ENCODE measurements around the gene KCNV2.

KCNV2 gene

GRCh38 chr9:2758162-2758897 lies 41.0 kb downstream of the KCNV2 start:
- DNase-seq (ENCODE audit: low read depth in 2 of 2): no peak

GRCh38 chr9:2758898-2759510 lies 41.7 kb downstream of the KCNV2 start:
- no peak for DNase-seq (ENCODE audit: low read depth in 2 of 2)

GRCh38 chr9:2761424-2761823 lies 44.1 kb downstream of the KCNV2 start:
- no peak for DNase-seq (ENCODE audit: low read depth in 2 of 2)

DNA sequence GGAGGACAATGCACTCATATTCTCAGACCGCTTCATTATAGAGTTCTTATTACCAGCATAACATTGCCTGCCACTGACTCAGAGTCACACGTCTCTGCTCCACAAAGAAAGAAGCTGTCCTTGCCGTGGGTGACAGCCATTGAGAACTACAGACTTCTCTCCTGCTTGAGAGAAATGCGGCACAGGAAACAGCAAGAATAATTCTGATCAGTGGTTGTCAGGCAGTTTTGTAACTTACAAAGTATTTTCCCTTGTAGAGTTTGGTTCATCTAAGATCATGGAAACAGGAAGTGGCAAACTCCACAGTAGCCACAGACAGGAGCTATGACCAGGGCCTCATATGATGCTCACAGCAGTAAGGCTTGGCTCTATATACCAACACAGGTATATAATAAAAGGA lies 47.0 kb downstream of the KCNV2 start:
- DNase-seq (ENCODE audit: low read depth in 2 of 2): peak in 1 of 2 donors; percentile 1

GRCh38 chr9:2765250-2765880 lies 48.1 kb downstream of the KCNV2 start:
- no peak for DNase-seq (ENCODE audit: low read depth in 2 of 2)

GRCh38 chr9:2767800-2768677 lies 50.7 kb downstream of the KCNV2 start:
- DNase-seq (ENCODE audit: low read depth in 2 of 2): no peak

DNA sequence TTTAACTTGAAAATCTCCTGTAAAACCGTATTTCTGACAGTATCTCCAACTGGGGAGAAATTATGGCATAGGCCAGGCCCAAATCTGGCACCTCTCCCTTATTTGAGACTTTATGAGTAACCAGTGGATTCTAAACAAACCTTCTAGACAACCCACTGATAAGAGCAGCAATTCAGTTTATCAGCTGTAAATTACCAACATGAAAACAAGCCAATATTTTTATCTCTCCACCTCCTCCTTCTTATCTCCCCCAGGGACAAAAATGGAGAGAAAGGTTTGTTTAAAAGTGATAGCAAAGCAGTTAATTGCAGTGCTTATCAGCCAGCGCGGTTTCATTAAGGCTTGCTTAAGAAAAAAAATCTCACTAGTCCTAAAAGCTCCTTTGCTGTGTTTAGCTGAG lies 53.8 kb downstream of the KCNV2 start:
- DNase-seq (ENCODE audit: low read depth in 2 of 2): no peak

DNA sequence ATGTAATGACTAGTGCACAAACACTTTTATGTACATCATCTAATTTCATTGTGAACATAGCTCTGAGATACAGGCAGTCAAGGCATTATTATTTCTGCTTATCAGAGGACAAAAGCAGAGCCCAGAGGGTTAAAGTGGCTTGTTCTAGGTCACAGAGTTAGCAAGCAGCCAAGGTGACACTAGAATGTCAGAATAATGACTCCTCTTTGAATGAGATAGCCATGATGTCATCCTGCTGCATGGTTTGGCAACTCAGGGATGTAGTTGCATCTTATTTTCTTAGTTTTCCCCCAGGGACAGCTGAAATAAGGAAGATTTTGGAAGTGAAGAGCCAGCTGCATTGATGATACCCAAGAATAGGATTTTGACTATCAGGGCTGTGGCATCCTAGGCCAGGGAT lies 54.4 kb downstream of the KCNV2 start:
- DNase-seq (ENCODE audit: low read depth in 2 of 2): no peak

DNA sequence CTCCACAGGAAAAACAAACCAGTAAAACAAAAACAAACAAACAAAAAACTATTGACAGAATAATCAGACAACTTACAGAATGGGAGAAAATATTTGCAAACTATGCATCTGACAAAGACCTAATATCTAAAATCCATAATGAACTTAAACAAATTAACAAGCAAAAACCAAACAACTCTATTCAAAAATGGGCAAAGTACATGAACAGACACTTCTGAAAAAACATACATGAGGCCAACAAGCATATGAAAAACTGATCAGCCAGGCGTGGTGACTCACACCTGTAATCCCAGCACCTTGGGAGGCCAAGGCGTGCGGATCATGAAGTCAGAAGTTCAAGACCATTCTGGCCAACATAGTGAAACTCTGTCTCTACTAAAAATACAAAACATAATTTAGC lies 60.1 kb downstream of the KCNV2 start:
- no peak for DNase-seq (ENCODE audit: low read depth in 2 of 2)

DNA sequence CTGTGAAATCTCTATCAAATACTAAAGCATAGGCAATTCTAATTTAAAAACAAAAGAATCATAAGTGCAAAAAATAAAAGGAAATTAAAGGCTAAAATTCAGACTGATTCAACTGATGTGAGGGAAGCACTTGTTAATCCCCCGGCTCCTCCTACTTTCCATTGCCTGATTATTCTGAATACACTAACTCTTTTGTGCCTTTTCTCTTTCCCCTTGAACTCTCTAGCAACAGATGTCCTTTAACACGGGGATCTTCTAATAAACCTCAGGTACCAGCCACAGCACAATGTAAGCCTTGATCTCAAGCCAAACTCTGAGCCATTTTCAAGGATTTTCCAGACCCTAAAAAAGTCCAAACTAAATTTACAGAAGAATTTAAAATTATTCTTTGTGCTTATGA lies 61.5 kb downstream of the KCNV2 start:
- DNase-seq (ENCODE audit: low read depth in 2 of 2): no peak

Data from stimulated activated CD8-positive, alpha-beta memory T cell treated with anti-CD3 and anti-CD28 coated beads, Interleukin-7, amount 100 ng/mL, for 4 hours (primary cell).